DLD1 (cell line): ENCODE results near the gene TEF.
"Not testable (repeated sequence)": the region's sequence is repeated elsewhere in the genome, so short reads cannot be mapped to it uniquely, and the experiment has no call there.

Experiments used
- in situ Hi-C: cut with HindIII; loops from 2 replicates; pipeline ENCODE4 v1.10.0; 2017; ENCODE audit warnings: low sequenced_read_pairs

TEF gene

GRCh38 chr22:41380993-41381328, 781 bp upstream of the TEF start:
- in situ Hi-C loops, result no loop called here

- in situ Hi-C loops, result no loop called here
These were observed 396 bp downstream of the TEF start for GRCh38 chr22:41382098-41382578.

- in situ Hi-C loops, result no loop called here
These were observed 868 bp downstream of the TEF start for GRCh38 chr22:41382610-41383009.

- in situ Hi-C loops, result no loop called here
These were observed 1.3 kb downstream of the TEF start for GRCh38 chr22:41383085-41383484.

DNA sequence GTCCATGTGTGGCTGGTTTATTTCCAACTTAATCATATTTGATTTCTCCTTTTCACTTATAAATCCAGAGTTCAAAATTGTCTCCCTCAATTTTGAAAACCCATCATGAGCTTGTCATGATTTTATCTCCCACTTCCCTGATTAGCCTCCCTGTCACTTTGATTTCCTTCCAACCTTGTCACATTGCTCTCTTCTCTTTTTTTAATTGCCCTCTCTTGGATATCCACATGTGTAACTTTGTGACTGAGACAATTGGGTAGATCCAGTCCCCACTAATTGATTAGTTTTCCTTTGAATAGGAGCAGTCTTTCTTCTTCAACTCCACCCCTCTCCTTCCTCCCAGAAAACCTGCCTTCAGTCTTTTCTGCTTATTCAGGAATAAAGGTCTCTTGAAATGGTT, 2.4 kb downstream of the TEF start:
- in situ Hi-C loops, result no loop called here

DNA sequence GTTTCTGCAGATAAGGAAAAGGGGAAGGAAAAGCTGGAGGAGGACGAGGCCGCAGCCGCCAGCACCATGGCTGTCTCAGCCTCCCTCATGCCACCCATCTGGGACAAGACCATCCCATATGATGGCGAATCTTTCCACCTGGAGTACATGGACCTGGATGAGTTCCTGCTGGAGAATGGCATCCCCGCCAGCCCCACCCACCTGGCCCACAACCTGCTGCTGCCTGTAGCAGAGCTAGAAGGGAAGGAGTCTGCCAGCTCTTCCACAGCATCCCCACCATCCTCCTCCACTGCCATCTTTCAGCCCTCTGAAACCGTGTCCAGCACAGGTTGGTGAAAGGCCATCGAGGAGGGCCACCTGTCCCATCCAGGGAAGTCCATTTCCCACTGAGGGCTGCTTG, 5.6 kb downstream of the TEF start:
- in situ Hi-C loops, result no loop called here

GRCh38 chr22:41394012-41394356, 12.2 kb downstream of the TEF start:
- in situ Hi-C loops, result no loop called here

DNA sequence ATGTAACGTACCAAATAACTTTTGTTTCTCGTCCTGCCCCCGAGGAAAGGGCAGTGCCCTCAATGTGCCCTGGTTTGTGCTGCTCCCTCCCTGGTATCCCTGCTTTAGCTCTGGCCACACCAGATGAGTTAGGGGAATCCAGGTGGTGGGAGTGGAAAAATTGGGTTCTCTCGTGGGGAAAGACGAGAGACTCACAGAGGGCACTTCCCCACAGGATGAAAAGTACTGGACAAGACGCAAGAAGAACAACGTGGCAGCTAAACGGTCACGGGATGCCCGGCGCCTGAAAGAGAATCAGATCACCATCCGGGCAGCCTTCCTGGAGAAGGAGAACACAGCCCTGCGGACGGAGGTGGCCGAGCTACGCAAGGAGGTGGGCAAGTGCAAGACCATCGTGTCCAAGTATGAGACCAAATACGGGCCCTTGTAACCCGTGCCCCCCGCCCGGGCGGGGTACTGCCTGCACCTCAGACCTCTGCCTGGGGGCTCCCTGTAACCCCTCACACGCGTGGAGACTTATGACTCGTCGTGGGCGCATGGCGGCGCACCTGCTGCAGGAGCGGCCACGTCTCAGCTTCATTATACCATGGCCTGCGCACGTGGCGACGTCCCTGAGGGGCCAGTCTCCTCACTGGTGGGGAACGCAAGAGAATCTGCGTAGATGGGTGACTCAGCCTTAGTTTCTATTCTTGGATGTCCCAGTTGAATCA, 13.9 kb downstream of the TEF start:
- in situ Hi-C loops, result no loop called here

DNA sequence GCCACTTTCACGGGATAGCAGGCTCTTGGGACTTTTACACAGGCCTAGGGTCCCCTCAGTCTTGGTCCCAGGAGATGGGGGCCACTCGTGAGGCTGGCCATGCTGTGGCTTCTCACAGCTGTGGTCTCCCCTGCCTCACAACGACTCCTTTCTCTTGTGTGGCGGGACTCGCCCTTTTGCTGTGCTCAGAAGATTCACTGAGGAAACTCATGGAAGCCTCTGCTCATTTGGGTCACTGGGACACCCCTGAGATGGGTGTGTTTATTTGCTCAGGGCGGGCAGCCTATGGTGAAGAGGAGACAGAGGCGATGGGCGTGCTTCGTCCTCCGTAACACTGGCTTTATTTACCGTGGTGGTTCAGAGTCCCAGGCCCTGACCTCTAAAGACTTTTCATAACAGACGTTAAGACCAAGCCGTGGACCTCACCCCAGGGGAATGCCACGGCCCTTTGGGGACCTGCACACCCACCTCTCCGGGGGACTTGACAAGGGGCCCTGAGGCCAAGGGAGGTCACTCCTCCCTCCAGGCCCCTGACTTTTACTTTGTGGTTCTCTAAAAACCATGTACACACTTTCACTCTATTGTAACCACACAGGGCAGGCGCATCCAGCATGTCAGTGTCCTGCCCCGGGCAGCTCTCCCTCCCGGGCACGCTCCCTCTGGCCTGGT, 15.5 kb downstream of the TEF start:
- in situ Hi-C loops, result no loop called here

DNA sequence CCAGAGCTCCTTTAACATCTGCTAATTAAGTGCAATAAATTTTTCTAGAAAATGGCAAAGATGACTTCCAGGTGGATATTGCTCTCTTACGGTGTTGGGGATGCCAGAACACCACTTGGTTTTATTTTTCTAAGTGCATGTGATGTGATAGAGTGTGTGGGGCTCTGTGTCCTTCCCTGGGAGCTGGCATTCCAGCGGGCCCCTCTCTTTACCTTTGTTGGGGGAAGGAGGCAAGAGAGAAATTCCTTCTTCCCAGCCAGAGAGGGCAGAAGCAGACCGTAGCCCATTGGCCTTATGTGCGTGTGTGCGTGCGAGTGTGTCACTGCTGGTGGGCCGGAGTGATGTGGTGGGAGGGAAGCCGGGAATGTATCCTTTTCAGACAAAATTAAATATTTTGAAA, 17.2 kb downstream of the TEF start:
- in situ Hi-C loops, result no loop called here

DNA sequence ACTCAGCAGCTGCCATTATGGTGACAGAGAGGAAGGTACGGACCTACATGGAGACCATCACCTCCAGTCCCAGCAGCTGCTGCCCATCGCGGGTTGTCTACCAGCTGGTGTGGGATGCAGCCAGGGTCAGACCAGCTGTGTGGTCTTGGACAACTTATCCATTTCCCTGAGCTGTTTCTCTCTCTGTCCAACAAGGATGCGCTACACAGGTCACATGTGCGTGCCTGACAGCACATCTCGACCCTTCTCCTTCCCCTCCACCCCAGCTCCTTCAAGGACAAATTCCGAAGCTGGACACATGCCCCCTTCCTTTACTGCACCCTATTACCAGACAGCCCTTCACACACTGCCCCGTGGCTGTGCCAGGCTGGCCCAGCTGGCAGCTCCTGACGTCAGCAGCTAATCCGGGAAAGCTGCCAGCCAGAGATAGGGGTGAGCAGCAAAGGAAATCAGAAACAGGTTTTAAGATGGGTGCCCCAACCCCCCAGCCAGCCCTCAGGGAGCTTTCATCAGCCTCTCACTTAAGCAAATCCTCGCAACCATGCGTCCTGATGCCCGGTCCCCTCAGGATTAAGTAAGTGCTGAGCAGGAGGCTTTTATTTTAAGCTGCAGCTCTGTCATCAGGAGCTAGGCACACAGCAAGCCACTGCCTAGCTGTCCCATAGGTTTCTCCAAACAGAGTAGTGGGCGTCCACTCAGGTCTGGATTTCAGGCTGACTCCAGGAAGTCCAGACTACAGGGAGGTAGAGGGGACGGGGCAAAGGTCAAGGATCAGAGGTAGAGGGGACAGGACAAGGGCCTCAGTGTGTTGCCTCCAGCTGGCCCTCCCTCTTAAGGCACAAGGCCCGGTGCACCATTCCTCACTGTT, 20.3 kb downstream of the TEF start:
- in situ Hi-C loops, result no loop called here

- in situ Hi-C loops, result not testable (repeated sequence)
These were observed 21.1 kb downstream of the TEF start for GRCh38 chr22:41402851-41403250.

DNA sequence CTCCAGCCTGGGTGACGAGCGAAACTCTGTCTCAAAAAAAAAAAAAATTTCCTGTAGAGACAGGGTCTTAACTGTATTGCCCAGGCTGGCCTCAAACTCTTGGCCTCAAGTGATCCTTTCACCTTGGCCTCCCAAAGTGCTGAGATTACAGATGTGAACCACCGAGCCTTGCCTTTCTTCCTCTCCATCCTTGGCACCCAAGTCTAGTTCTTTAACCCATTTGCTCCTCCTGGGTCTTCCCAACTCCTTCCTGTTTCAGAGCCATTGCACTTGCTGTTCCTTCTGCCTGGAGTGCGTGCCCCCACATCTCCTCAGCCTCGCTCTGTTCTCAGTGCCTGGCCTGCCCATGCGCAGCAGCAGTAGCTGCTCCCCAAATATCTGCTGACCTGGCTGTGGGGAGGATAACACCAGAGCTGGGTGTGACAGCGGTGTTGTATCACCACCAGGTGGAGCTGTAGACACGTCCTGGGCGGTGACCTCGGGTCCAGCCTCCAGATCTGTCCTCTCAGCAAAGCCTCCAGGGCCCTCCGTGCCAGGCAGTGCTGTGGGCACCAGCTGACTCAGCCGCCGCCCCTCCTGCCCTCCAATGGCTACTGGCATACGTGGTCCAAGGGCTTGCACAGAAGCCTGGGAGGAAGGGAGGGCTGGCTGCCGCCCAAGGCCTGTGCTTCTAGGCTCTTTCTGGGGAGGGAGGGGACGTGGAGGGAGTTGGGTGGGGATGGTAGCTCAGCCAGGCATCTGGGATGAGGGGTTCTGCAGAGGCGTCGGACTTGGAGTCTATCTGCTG, 22.0 kb downstream of the TEF start:
- in situ Hi-C loops, result no loop called here

DNA sequence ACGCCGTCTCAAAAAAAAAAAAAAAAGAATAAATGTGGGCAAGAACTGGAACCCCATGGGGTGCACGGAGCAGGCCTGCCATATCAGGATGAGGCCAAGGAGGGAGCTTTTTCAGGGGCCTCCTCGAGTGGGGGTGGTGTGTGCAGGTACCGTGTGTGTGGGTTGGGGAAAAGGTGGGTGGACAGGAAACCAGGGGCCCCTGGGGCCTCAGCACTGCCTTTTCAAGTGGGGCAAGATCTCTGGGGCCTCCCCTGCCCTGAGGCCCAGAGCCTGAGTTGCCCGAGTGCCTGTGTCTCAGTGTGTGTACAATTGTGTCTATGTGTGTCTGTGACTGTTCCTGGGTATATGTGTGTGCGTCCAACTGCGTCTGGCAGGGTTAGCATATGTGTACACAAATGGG, 23.8 kb downstream of the TEF start:
- in situ Hi-C loops, result no loop called here

GRCh38 chr22:41406410-41406809, 24.7 kb downstream of the TEF start:
- in situ Hi-C loops, result no loop called here

DNA sequence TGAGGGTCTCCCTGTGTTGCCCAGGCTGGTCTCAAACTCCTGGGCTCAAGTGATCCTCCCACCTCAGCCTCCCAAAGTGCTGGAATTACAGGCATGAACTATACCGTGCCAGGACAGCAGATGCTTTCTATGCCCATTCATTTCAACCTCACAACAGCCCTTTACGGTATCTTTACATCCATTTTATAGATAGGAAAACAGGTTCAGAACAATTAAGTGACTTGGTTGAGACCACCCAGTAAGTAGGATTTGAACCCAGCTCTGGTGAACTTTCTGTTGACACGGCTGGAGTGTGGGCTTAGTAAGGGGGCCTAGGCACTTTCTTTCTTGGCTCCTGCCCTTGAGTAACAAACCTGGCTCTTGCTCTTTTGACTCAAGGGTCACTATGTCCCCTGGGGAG, 25.7 kb downstream of the TEF start:
- in situ Hi-C loops, result no loop called here

- in situ Hi-C loops, result no loop called here
These were observed 26.9 kb downstream of the TEF start for GRCh38 chr22:41408665-41409064.

- in situ Hi-C loops, result no loop called here
These were observed 28.6 kb downstream of the TEF start for GRCh38 chr22:41410311-41410751.

- in situ Hi-C loops, result no loop called here
These were observed 29.5 kb downstream of the TEF start for GRCh38 chr22:41411021-41411851.

DNA sequence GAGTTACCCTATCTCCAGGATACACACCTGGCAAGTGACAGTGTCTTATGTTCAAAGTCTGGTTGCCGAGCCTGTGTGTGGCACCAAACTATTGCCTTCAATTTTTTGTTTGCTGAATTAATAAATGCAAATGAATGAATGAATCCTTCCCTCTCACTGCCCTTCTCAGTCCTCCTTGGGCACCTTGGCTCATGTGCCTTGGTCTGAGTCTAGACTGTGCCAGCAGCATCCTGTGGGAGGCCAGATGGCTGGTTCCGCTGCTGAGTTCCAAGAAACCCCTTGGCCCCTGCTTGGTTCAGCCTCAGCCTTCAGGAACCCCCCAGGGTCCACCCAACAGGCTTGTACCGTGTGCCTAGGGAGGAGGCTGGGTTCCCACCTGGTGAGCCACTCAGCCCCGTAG, 33.8 kb downstream of the TEF start:
- in situ Hi-C loops, result no loop called here
